Naive B cell (primary cell): ENCODE measurements around the gene MUC2. TPM values are rescaled to one million over a fixed set of nuclear protein-coding genes. Genes with fewer than 3 reads are reported as not detected.

Experiments used
- ATAC-seq, 2 donors: fragments of 150-1000 bp; cut with Tn5 transposase; 2 replicates each; pipeline ENCODE4 v1.10.0; 2021; ENCODE audit warnings: low read depth in 2 of 2, mild to moderate bottlenecking in 2 of 2, moderate library complexity in 2 of 2
- DNase-seq: peaks from one replicate; pipeline ENCODE4 v3.0.0; 2022
- H3K27ac Mint-ChIP-seq, 6 donors: one replicate each; pipeline ENCODE4 v1.8.0; 2020 to 2022; ENCODE audit warnings: mild to moderate bottlenecking in 6 of 6, mixed read lengths in 6 of 6, moderate library complexity in 5 of 6, inconsistent platforms in 2 of 6
- H3K27me3 Mint-ChIP-seq, 3 donors: one replicate each; pipeline ENCODE4 v1.8.0; 2021 to 2022; ENCODE audit warnings: mixed read lengths in 3 of 3, mild to moderate bottlenecking in 1 of 3
- H3K36me3 Mint-ChIP-seq, 2 donors: one replicate each; pipeline ENCODE4 v1.8.0; 2020 to 2022; ENCODE audit warnings: mixed read lengths in 2 of 2, inconsistent platforms in 1 of 2, mild to moderate bottlenecking in 1 of 2
- H3K4me1 Mint-ChIP-seq, 3 donors: one replicate each; pipeline ENCODE4 v1.8.0; 2020 to 2022; ENCODE audit warnings: mixed read lengths in 3 of 3, inconsistent platforms in 1 of 3, mild to moderate bottlenecking in 1 of 3, moderate library complexity in 1 of 3
- H3K4me3 Mint-ChIP-seq, 8 donors: one replicate each; pipeline ENCODE4 v1.8.0; 2020 to 2022; ENCODE audit warnings: mild to moderate bottlenecking in 8 of 8, mixed read lengths in 8 of 8, moderate library complexity in 8 of 8, inconsistent platforms in 2 of 8
- H3K9me3 Mint-ChIP-seq, 7 donors: one replicate each; pipeline ENCODE4 v1.8.0; 2020 to 2022; ENCODE audit warnings: mixed read lengths in 7 of 7, mild to moderate bottlenecking in 5 of 7, inconsistent platforms in 2 of 7, moderate library complexity in 1 of 7
- polyA plus RNA-seq, 6 donors: library from polyadenylated mRNA; unstranded; fragments of 300-500 nt; fragmentation: Illumina TruSeq; gene quantifications; one replicate each; pipeline ENCODE4 v1.2.3, GENCODE V29; 2021; ENCODE audit warnings: low read depth in 6 of 6

The MUC2 gene
- not detected for polyA plus RNA-seq

- H3K27ac Mint-ChIP-seq: no peak within 1 kb of the TSS
- H3K4me3 Mint-ChIP-seq: no peak within 1 kb of the TSS
- H3K9me3 Mint-ChIP-seq: peaks cover 0 to 3% (median 0%) of the 10 kb centered on the region in 7 donors
- H3K27me3 Mint-ChIP-seq: peaks cover 0 to 23% (median 0%) of the 10 kb centered on the region in 3 donors
- H3K4me1 Mint-ChIP-seq: no peaks in the 10 kb centered on the region
- ATAC-seq (no peak), DNase-seq (no peak)
- no peaks in the 10 kb centered on the region for H3K36me3 Mint-ChIP-seq
Measured at GRCh38 chr11:1074244-1075221, at the start of gene MUC2. Gene MUC2 (plus strand): TSS chr11:1074874.

- peaks cover 0 to 6% (median 0%) of the 10 kb centered on the region in 7 donors for H3K9me3 Mint-ChIP-seq
- peaks cover 7 to 9% of the 10 kb centered on the region in 2 donors for H3K36me3 Mint-ChIP-seq
- H3K4me3 Mint-ChIP-seq: no peak overlapping the region
- DNase-seq (no peak), ATAC-seq (no peak)
- H3K27ac Mint-ChIP-seq: no peak overlapping the region
- peaks cover 0 to 8% (median 2%) of the 10 kb centered on the region in 3 donors for H3K4me1 Mint-ChIP-seq
- no peaks in the 10 kb centered on the region for H3K27me3 Mint-ChIP-seq
Measured at GRCh38 chr11:1025410-1026162, 49.1 kb upstream of the MUC2 start.

GRCh38 chr11:1026163-1026450 is 48.6 kb upstream of the MUC2 start:
- Mint-ChIP-seq H3K27me3 (no peaks in the 10 kb centered on the region), H3K4me1 (peaks cover 0 to 8% (median 2%) of the 10 kb centered on the region in 3 donors), H3K4me3 (no peak overlapping the region), H3K9me3 (peaks cover 0 to 6% (median 0%) of the 10 kb centered on the region in 7 donors), H3K36me3 (peaks cover 7 to 9% of the 10 kb centered on the region in 2 donors), H3K27ac (no peak overlapping the region)
- no peak for ATAC-seq
- no peak for DNase-seq

- H3K36me3 Mint-ChIP-seq: peaks cover 7 to 9% of the 10 kb centered on the region in 2 donors
- no peak for DNase-seq
- H3K27me3 Mint-ChIP-seq: no peaks in the 10 kb centered on the region
- ATAC-seq: no peak
- no peak overlapping the region for H3K27ac Mint-ChIP-seq
- peaks cover 0 to 8% (median 2%) of the 10 kb centered on the region in 3 donors for H3K4me1 Mint-ChIP-seq
- H3K9me3 Mint-ChIP-seq: peaks cover 0 to 6% (median 0%) of the 10 kb centered on the region in 7 donors
- no peak overlapping the region for H3K4me3 Mint-ChIP-seq
Measured at GRCh38 chr11:1026641-1027482, 47.8 kb upstream of the MUC2 start.

- no peaks in the 10 kb centered on the region for H3K27me3 Mint-ChIP-seq
- no peak overlapping the region for H3K4me3 Mint-ChIP-seq
- peaks cover 0 to 11% (median 0%) of the 10 kb centered on the region in 3 donors for H3K4me1 Mint-ChIP-seq
- DNase-seq: no peak
- ATAC-seq: no peak
- H3K27ac Mint-ChIP-seq: no peak overlapping the region
- H3K36me3 Mint-ChIP-seq: peaks cover 6 to 7% of the 10 kb centered on the region in 2 donors
- H3K9me3 Mint-ChIP-seq: peaks cover 0 to 13% (median 0%) of the 10 kb centered on the region in 7 donors
Measured at GRCh38 chr11:1027483-1028290, 47.0 kb upstream of the MUC2 start.

- Mint-ChIP-seq H3K36me3 (peaks cover under 1 to 1% of the 10 kb centered on the region in 2 donors), H3K27me3 (no peaks in the 10 kb centered on the region), H3K27ac (no peak overlapping the region), H3K4me1 (peaks cover 0 to 6% (median 0%) of the 10 kb centered on the region in 3 donors), H3K9me3 (peaks cover 0 to 8% (median 0%) of the 10 kb centered on the region in 7 donors), H3K4me3 (no peak overlapping the region)
- no peak for DNase-seq
- ATAC-seq: no peak
Measured at GRCh38 chr11:1028291-1028540, 46.5 kb upstream of the MUC2 start.

- Mint-ChIP-seq H3K4me3 (no peak overlapping the region), H3K9me3 (peaks cover 0 to 8% (median 0%) of the 10 kb centered on the region in 7 donors), H3K36me3 (no peaks in the 10 kb centered on the region), H3K4me1 (peaks cover 0 to 6% (median 0%) of the 10 kb centered on the region in 3 donors), H3K27me3 (no peaks in the 10 kb centered on the region), H3K27ac (no peak overlapping the region)
- no peak for ATAC-seq
- DNase-seq: no peak
Measured at GRCh38 chr11:1028616-1029015, 46.1 kb upstream of the MUC2 start.

- peaks cover 0 to 8% (median 0%) of the 10 kb centered on the region in 7 donors for H3K9me3 Mint-ChIP-seq
- no peak for DNase-seq
- peaks cover 0 to 6% (median 0%) of the 10 kb centered on the region in 3 donors for H3K4me1 Mint-ChIP-seq
- no peak overlapping the region for H3K4me3 Mint-ChIP-seq
- no peaks in the 10 kb centered on the region for H3K27me3 Mint-ChIP-seq
- no peak overlapping the region for H3K27ac Mint-ChIP-seq
- H3K36me3 Mint-ChIP-seq: no peaks in the 10 kb centered on the region
- no peak for ATAC-seq
Measured at GRCh38 chr11:1029051-1029450, 45.6 kb upstream of the MUC2 start.

GRCh38 chr11:1029654-1030053 is 45.0 kb upstream of the MUC2 start:
- no peaks in the 10 kb centered on the region for H3K36me3 Mint-ChIP-seq
- peaks cover 0 to 6% (median 0%) of the 10 kb centered on the region in 3 donors for H3K4me1 Mint-ChIP-seq
- no peak overlapping the region for H3K27ac Mint-ChIP-seq
- DNase-seq (no peak), ATAC-seq (no peak)
- no peak overlapping the region for H3K4me3 Mint-ChIP-seq
- H3K9me3 Mint-ChIP-seq: peaks cover 0 to 8% (median 0%) of the 10 kb centered on the region in 7 donors
- no peaks in the 10 kb centered on the region for H3K27me3 Mint-ChIP-seq

GRCh38 chr11:1030086-1030485 is 44.6 kb upstream of the MUC2 start:
- no peak for DNase-seq
- no peaks in the 10 kb centered on the region for H3K36me3 Mint-ChIP-seq
- H3K4me1 Mint-ChIP-seq: peaks cover 0 to 6% (median 0%) of the 10 kb centered on the region in 3 donors
- no peak overlapping the region for H3K4me3 Mint-ChIP-seq
- no peaks in the 10 kb centered on the region for H3K27me3 Mint-ChIP-seq
- H3K27ac Mint-ChIP-seq: no peak overlapping the region
- peaks cover 0 to 8% (median 0%) of the 10 kb centered on the region in 7 donors for H3K9me3 Mint-ChIP-seq
- no peak for ATAC-seq

- DNase-seq (no peak), ATAC-seq (no peak)
- no peak overlapping the region for H3K27ac Mint-ChIP-seq
- H3K9me3 Mint-ChIP-seq: peaks cover 0 to 8% (median 0%) of the 10 kb centered on the region in 7 donors
- H3K27me3 Mint-ChIP-seq: no peaks in the 10 kb centered on the region
- no peak overlapping the region for H3K4me3 Mint-ChIP-seq
- no peaks in the 10 kb centered on the region for H3K36me3 Mint-ChIP-seq
- peaks cover 0 to 6% (median 0%) of the 10 kb centered on the region in 3 donors for H3K4me1 Mint-ChIP-seq
Measured at GRCh38 chr11:1030556-1030955, 44.1 kb upstream of the MUC2 start.

GRCh38 chr11:1031121-1031899 is 43.4 kb upstream of the MUC2 start:
- Mint-ChIP-seq H3K27me3 (no peaks in the 10 kb centered on the region), H3K27ac (no peak overlapping the region), H3K36me3 (no peaks in the 10 kb centered on the region), H3K9me3 (peaks cover 0 to 8% (median 0%) of the 10 kb centered on the region in 7 donors), H3K4me1 (peaks cover 0 to 6% (median 0%) of the 10 kb centered on the region in 3 donors), H3K4me3 (no peak overlapping the region)
- DNase-seq (no peak), ATAC-seq (no peak)
